ENCODE results near the gene MATN4.

The MATN4 gene

GRCh38 chr20:45303586-45304463 is 4.3 kb downstream of the MATN4 start:
- Histone ChIP-seq H3K4me3 (ENCODE audit: insufficient read depth, low read depth, low read length, poor library complexity, severe bottlenecking) (no peak overlapping the region), H3K27ac (ENCODE audit: insufficient read depth, low read length, poor library complexity, severe bottlenecking) (no peak overlapping the region), H3K4me1 (ENCODE audit: control insufficient read depth, insufficient read depth, low read length, poor library complexity, severe bottlenecking) (no peaks in the 10 kb centered on the region), H3K27me3 (replicated peaks; ENCODE audit: control insufficient read depth, insufficient read depth, low read length, poor library complexity, severe bottlenecking) (peaks cover 9% of the 10 kb centered on the region), H3K9me3 (ENCODE audit: control insufficient read depth, low read length) (no peaks in the 10 kb centered on the region), H3K36me3 (ENCODE audit: control insufficient read depth, insufficient read depth, low read length) (no peaks in the 10 kb centered on the region)
- DNase-seq: no peak

DNA sequence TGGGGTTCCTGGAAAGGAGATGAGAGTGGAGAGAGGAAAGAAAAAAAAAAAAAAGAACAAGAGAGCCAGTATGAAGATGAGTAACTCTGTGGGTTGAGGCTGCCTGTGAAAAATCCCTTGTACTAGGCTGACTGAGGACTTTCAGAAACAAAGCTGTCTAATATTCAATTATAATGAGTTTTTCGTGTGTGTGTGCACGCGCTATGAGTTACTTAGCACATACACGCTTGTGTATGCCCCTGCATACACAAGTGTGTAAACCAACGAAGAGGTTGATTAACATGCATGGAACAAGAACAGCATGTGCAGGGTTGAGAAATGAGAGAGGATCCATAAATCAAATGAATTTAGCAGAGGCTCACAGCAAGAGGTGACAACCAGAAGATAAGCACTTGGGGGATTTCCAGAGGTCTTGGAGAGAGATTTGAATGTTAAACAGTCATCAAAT is 6.3 kb downstream of the MATN4 start:
- Histone ChIP-seq H3K36me3 (ENCODE audit: control insufficient read depth, insufficient read depth, low read length) (no peaks in the 10 kb centered on the region), H3K9me3 (ENCODE audit: control insufficient read depth, low read length) (no peaks in the 10 kb centered on the region), H3K27ac (ENCODE audit: insufficient read depth, low read length, poor library complexity, severe bottlenecking) (no peak overlapping the region), H3K4me3 (ENCODE audit: insufficient read depth, low read depth, low read length, poor library complexity, severe bottlenecking) (no peak overlapping the region), H3K4me1 (ENCODE audit: control insufficient read depth, insufficient read depth, low read length, poor library complexity, severe bottlenecking) (no peaks in the 10 kb centered on the region), H3K27me3 (replicated peaks; ENCODE audit: control insufficient read depth, insufficient read depth, low read length, poor library complexity, severe bottlenecking) (peaks cover 8% of the 10 kb centered on the region)
- no peak for DNase-seq

GRCh38 chr20:45300961-45301360 is 7.1 kb downstream of the MATN4 start:
- H3K27ac ChIP-seq (ENCODE audit: insufficient read depth, low read length, poor library complexity, severe bottlenecking): no peak overlapping the region
- DNase-seq: no peak
- H3K4me1 ChIP-seq (ENCODE audit: control insufficient read depth, insufficient read depth, low read length, poor library complexity, severe bottlenecking): no peaks in the 10 kb centered on the region
- H3K9me3 ChIP-seq (ENCODE audit: control insufficient read depth, low read length): no peaks in the 10 kb centered on the region
- no peaks in the 10 kb centered on the region for H3K36me3 ChIP-seq (ENCODE audit: control insufficient read depth, insufficient read depth, low read length)
- H3K27me3 ChIP-seq (replicated peaks; ENCODE audit: control insufficient read depth, insufficient read depth, low read length, poor library complexity, severe bottlenecking): no peaks in the 10 kb centered on the region
- H3K4me3 ChIP-seq (ENCODE audit: insufficient read depth, low read depth, low read length, poor library complexity, severe bottlenecking): no peak overlapping the region

GRCh38 chr20:45299786-45300185 is 8.3 kb downstream of the MATN4 start:
- no peaks in the 10 kb centered on the region for H3K36me3 ChIP-seq (ENCODE audit: control insufficient read depth, insufficient read depth, low read length)
- H3K27ac ChIP-seq (ENCODE audit: insufficient read depth, low read length, poor library complexity, severe bottlenecking): no peak overlapping the region
- no peaks in the 10 kb centered on the region for H3K9me3 ChIP-seq (ENCODE audit: control insufficient read depth, low read length)
- no peaks in the 10 kb centered on the region for H3K4me1 ChIP-seq (ENCODE audit: control insufficient read depth, insufficient read depth, low read length, poor library complexity, severe bottlenecking)
- no peaks in the 10 kb centered on the region for H3K27me3 ChIP-seq (replicated peaks; ENCODE audit: control insufficient read depth, insufficient read depth, low read length, poor library complexity, severe bottlenecking)
- no peak overlapping the region for H3K4me3 ChIP-seq (ENCODE audit: insufficient read depth, low read depth, low read length, poor library complexity, severe bottlenecking)
- no peak for DNase-seq

DNA sequence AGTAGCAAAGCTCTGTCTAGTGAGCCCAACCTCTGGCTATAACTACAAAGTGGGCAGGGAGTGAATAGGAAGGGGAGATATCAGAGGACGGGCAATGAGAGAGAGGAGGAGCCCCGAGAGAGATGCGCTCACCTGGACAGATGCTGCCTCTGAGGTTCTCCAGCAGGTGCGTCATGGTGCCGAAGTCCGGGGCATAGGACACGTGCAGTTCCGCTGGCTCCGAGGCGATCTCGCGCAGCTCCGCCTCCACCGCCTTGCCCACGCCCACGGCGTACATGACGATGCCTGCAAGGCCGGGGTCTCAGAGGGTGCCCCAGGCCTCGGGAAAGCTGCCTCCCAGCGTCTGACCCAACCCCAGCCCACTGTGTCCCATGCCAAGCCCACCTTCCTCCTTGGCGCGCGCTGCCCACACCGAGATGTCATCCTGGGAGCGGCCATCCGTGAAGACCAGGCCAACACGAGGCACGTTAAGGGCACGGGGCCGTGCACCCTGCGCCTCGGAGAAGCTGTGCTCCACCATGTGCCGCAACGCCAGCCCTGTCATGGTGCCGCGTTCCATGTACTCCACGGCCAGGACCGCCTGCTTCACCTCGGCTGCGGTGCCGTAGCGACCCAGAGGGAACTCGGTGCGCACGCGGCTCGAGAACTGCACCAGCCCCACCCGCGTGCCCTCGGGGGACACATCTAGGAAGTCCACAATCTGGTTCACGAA is 10.2 kb downstream of the MATN4 start:
- peaks cover 8% of the 10 kb centered on the region for H3K4me1 ChIP-seq (ENCODE audit: control insufficient read depth, insufficient read depth, low read length, poor library complexity, severe bottlenecking)
- H3K27me3 ChIP-seq (replicated peaks; ENCODE audit: control insufficient read depth, insufficient read depth, low read length, poor library complexity, severe bottlenecking): peaks cover 7% of the 10 kb centered on the region
- no peaks in the 10 kb centered on the region for H3K36me3 ChIP-seq (ENCODE audit: control insufficient read depth, insufficient read depth, low read length)
- no peak for DNase-seq
- H3K27ac ChIP-seq (ENCODE audit: insufficient read depth, low read length, poor library complexity, severe bottlenecking): no peak overlapping the region
- no peaks in the 10 kb centered on the region for H3K9me3 ChIP-seq (ENCODE audit: control insufficient read depth, low read length)
- no peak overlapping the region for H3K4me3 ChIP-seq (ENCODE audit: insufficient read depth, low read depth, low read length, poor library complexity, severe bottlenecking)

DNA sequence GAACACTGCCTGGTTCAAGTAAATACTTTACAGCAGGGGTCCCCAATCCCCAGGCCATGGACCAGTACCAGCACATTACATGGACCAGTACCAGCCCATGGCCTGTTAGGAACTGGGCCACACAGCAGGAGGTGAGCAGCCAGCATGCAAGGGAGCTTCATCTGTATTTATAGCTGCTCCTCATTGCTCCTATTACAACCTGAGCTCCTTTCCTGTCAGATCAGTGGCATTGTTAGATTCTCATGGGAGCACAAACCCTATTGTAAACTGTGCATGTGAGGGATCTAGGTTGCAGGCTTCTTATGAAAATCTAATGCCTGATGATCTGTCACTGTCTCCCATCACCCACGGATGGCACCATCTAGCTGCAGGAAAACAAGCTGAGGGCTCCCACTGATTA is 13.4 kb downstream of the MATN4 start:
- no peak for DNase-seq
- peaks cover 8% of the 10 kb centered on the region for H3K4me1 ChIP-seq (ENCODE audit: control insufficient read depth, insufficient read depth, low read length, poor library complexity, severe bottlenecking)
- H3K36me3 ChIP-seq (ENCODE audit: control insufficient read depth, insufficient read depth, low read length): no peaks in the 10 kb centered on the region
- no peaks in the 10 kb centered on the region for H3K9me3 ChIP-seq (ENCODE audit: control insufficient read depth, low read length)
- no peak overlapping the region for H3K27ac ChIP-seq (ENCODE audit: insufficient read depth, low read length, poor library complexity, severe bottlenecking)
- H3K27me3 ChIP-seq (replicated peaks; ENCODE audit: control insufficient read depth, insufficient read depth, low read length, poor library complexity, severe bottlenecking): peaks cover 13% of the 10 kb centered on the region
- H3K4me3 ChIP-seq (ENCODE audit: insufficient read depth, low read depth, low read length, poor library complexity, severe bottlenecking): no peak overlapping the region

- H3K4me3 ChIP-seq (ENCODE audit: insufficient read depth, low read depth, low read length, poor library complexity, severe bottlenecking): peak overlapping the region; percentile 73
Observed at GRCh38 chr20:45294003-45294368, 14.1 kb downstream of the MATN4 start.

DNA sequence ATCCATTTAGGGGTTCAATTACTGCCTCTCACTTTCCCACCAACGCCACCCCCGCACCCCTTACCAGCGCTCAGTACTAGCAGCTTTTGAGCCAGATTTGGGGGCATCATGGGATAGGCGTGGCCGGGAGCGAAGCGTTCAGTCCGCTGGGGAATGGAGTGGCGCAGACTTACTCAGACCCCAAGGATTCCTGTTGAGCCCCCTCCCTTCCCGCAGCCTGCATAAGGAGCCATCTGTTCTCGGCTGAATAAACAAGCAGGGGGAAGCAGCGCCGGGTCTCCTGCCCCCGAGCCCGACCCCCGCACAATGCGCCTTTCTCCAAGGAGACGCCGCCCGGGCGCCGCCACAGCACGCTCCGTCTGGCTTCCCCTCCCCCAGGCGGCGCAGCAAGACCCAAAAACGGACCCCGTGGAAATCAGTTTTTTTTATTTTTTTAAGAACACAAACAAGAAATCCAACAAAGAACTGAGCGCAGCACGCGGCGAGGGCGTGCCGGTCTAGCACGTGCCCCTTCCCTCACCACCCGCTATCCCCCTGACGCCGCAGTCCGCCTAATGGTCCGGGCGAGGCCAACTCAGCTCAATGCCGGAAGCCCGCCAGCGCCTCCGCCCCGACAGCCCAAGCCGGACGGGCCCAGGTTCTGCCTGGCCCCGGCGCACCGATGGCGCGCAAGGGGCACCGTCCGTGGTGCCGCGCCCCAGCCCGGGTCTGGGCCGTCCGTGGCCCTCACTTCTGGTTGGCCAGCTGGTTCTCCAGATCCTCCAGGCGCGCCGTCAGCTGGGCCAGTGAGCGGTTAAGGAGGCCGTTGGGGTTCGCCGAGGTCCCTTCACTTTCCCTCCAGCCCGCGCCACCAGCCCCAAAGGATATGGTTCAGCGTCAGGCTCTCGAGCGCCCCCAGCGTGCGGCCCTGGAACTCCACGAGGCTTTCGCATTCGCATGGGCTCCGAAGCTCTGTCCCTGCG is 14.8 kb downstream of the MATN4 start:
- H3K36me3 ChIP-seq (ENCODE audit: control insufficient read depth, insufficient read depth, low read length): no peaks in the 10 kb centered on the region
- DNase-seq: peak; percentile 41 to 58 (median 50)
- no peaks in the 10 kb centered on the region for H3K9me3 ChIP-seq (ENCODE audit: control insufficient read depth, low read length)
- no peak overlapping the region for H3K27ac ChIP-seq (ENCODE audit: insufficient read depth, low read length, poor library complexity, severe bottlenecking)
- H3K4me1 ChIP-seq (ENCODE audit: control insufficient read depth, insufficient read depth, low read length, poor library complexity, severe bottlenecking): peaks cover 8% of the 10 kb centered on the region
- H3K4me3 ChIP-seq (ENCODE audit: insufficient read depth, low read depth, low read length, poor library complexity, severe bottlenecking): peak overlapping the region; percentile 73
- peaks cover 13% of the 10 kb centered on the region for H3K27me3 ChIP-seq (replicated peaks; ENCODE audit: control insufficient read depth, insufficient read depth, low read length, poor library complexity, severe bottlenecking)

More at GRCh38 chr20:45294003-45294368, 14.1 kb downstream of the MATN4 start:
- Histone ChIP-seq H3K4me1 (ENCODE audit: control insufficient read depth, insufficient read depth, low read length, poor library complexity, severe bottlenecking) (peaks cover 8% of the 10 kb centered on the region), H3K27me3 (replicated peaks; ENCODE audit: control insufficient read depth, insufficient read depth, low read length, poor library complexity, severe bottlenecking) (peaks cover 13% of the 10 kb centered on the region), H3K9me3 (ENCODE audit: control insufficient read depth, low read length) (no peaks in the 10 kb centered on the region), H3K27ac (ENCODE audit: insufficient read depth, low read length, poor library complexity, severe bottlenecking) (no peak overlapping the region), H3K36me3 (ENCODE audit: control insufficient read depth, insufficient read depth, low read length) (no peaks in the 10 kb centered on the region)
- DNase-seq: no peak

DNA sequence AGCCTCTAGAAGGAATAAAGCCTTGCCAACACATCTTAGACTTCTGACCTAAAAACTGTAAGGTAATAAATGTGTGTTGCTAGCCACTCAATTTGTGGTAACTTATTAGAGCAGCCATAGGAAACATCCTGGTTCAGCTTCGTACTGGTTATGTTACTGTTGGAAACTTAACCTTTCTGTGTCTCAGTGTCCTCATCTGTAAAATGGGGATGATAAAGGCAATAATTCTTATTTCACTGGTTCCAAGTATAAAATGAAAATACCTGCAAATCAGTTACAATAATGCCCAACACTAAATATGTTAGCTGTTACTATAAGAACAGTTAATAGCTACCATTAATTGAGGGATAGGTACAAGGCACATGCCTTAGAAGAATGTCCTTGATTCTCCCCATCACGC is 15.8 kb downstream of the MATN4 start:
- Histone ChIP-seq H3K4me1 (ENCODE audit: control insufficient read depth, insufficient read depth, low read length, poor library complexity, severe bottlenecking) (peaks cover 8% of the 10 kb centered on the region), H3K36me3 (ENCODE audit: control insufficient read depth, insufficient read depth, low read length) (no peaks in the 10 kb centered on the region), H3K27ac (ENCODE audit: insufficient read depth, low read length, poor library complexity, severe bottlenecking) (no peak overlapping the region), H3K9me3 (ENCODE audit: control insufficient read depth, low read length) (no peaks in the 10 kb centered on the region), H3K27me3 (replicated peaks; ENCODE audit: control insufficient read depth, insufficient read depth, low read length, poor library complexity, severe bottlenecking) (peaks cover 13% of the 10 kb centered on the region), H3K4me3 (ENCODE audit: insufficient read depth, low read depth, low read length, poor library complexity, severe bottlenecking) (no peak overlapping the region)
- DNase-seq: no peak
